Frontal cortex (tissue), 4 donors: ENCODE measurements around the gene ZNF586. TPM values are rescaled to one million over a fixed set of nuclear protein-coding genes. Genes with fewer than 3 reads are reported as not detected.
"Not testable (repeated sequence)": the region's sequence is repeated elsewhere in the genome, so short reads cannot be mapped to it uniquely, and the experiment has no call there.

Experiments
- DNase-seq, 2 donors: peaks; one replicate each; pipeline ENCODE4 v3.0.0; 2012; ENCODE audit warnings: low spot score in 2 of 2
- FAIRE-seq: peaks from 2 replicates; lab custom pipeline; 2012; peaks lifted over from hg19 to GRCh38; lab: Jason Lieb, UNC
- total RNA-seq: library from RNA; depleted of rRNA; stranded (reverse); fragments of >200 nt; gene quantifications from one replicate; pipeline ENCODE4 v1.2.3, GENCODE V29; 2014
- donor health status: control.
- donor health status: control.
- donor health status: control.

The ZNF586 gene
- total RNA-seq, 1 donor from 2014 or later: 61.1 TPM

GRCh38 chr19:57788114-57788692, 18.7 kb downstream of the ZNF586 start:
- no peak for FAIRE-seq
- DNase-seq: no peak

- DNase-seq (no peak), FAIRE-seq (no peak)
These were observed 19.8 kb downstream of the ZNF586 start for GRCh38 chr19:57789288-57789687.

- DNase-seq, FAIRE-seq: not testable (repeated sequence)
These were observed 27.1 kb downstream of the ZNF586 start for GRCh38 chr19:57796580-57796979.

GRCh38 chr19:57800696-57801095, 31.2 kb downstream of the ZNF586 start:
- no peak for FAIRE-seq
- no peak for DNase-seq

- DNase-seq: no peak
- FAIRE-seq: no peak
These were observed 32.8 kb downstream of the ZNF586 start for GRCh38 chr19:57802269-57802668.

- no peak for FAIRE-seq
- no peak for DNase-seq
These were observed 33.8 kb downstream of the ZNF586 start for GRCh38 chr19:57803265-57803593.

- FAIRE-seq (no peak), DNase-seq (peak in 1 of 2 donors; percentile 18)
These were observed 34.3 kb downstream of the ZNF586 start for GRCh38 chr19:57803594-57804325.

- FAIRE-seq (no peak), DNase-seq (no peak)
These were observed 38.1 kb downstream of the ZNF586 start for GRCh38 chr19:57807541-57807940.

GRCh38 chr19:57810410-57811295, 41.2 kb downstream of the ZNF586 start:
- not testable (repeated sequence) for FAIRE-seq, DNase-seq

GRCh38 chr19:57812226-57812625, 42.8 kb downstream of the ZNF586 start:
- DNase-seq: no peak
- FAIRE-seq: no peak

GRCh38 chr19:57812975-57813820, 43.7 kb downstream of the ZNF586 start:
- DNase-seq, FAIRE-seq: not testable (repeated sequence)

GRCh38 chr19:57813919-57814504, 44.5 kb downstream of the ZNF586 start:
- DNase-seq (no peak), FAIRE-seq (no peak)

- FAIRE-seq (no peak), DNase-seq (peak; percentile 75 to 84)
These were observed 45.2 kb downstream of the ZNF586 start, which contains the start of gene ZNF552 for GRCh38 chr19:57814505-57815246. TSS of gene ZNF552 (minus strand) at chr19:57814913. CDS start at chr19:57814743, 170 bp downstream.

- no peak for FAIRE-seq
- DNase-seq: no peak
These were observed 46.0 kb downstream of the ZNF586 start for GRCh38 chr19:57815247-57816075.

GRCh38 chr19:57816652-57817051, 47.2 kb downstream of the ZNF586 start:
- FAIRE-seq (no peak), DNase-seq (no peak)

GRCh38 chr19:57817976-57818375, 48.5 kb downstream of the ZNF586 start:
- FAIRE-seq: no peak

GRCh38 chr19:57818378-57818777, 48.9 kb downstream of the ZNF586 start:
- no peak for DNase-seq
- FAIRE-seq: no peak

More at GRCh38 chr19:57817976-57818375, 48.5 kb downstream of the ZNF586 start:
- no peak for DNase-seq
